ENCODE measurements around the gene CDC45.

CDC45 gene

DNA sequence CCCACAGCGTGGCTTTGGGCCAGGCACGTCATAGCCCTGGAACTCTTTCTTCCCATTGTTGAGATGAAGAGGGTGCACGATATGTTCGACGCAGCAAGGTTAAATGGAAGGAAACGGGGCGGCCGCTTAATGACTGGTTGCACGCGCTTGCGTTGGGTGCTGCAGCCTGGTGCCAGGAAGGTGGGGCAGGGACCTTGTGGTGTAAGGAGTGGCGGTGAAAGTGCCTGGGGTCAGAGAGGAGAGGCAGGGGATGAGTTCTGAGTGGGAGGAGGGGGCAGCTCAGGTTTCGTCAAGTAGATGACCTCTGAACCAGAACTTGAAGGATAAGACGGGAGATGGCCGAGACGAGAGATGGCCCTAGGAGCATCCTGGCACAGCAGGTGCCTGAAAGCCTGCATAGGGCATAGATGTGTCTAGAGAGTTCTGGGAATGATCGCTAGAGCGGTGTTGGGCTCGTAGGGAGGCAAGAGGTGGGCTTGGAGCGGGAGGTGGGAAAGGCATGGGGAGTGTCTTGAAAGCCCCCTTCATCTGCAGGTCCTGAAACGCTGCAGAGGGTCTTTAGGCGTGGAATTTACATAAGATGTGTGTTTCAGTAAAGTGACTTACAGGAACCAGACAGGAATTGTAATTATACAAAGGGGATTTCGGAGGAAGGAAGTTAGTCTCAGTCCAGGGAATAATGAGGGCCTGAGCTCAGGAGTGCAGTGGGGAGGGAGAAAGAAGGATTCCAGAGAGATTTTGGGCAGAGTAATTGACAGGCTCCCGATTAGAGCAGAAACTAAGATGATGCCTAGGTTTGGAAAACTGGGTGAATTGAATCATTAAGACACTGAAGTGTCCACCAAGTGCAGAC lies 87.7 kb downstream of the CDC45 start:
- DNase-seq, result no peak

DNA sequence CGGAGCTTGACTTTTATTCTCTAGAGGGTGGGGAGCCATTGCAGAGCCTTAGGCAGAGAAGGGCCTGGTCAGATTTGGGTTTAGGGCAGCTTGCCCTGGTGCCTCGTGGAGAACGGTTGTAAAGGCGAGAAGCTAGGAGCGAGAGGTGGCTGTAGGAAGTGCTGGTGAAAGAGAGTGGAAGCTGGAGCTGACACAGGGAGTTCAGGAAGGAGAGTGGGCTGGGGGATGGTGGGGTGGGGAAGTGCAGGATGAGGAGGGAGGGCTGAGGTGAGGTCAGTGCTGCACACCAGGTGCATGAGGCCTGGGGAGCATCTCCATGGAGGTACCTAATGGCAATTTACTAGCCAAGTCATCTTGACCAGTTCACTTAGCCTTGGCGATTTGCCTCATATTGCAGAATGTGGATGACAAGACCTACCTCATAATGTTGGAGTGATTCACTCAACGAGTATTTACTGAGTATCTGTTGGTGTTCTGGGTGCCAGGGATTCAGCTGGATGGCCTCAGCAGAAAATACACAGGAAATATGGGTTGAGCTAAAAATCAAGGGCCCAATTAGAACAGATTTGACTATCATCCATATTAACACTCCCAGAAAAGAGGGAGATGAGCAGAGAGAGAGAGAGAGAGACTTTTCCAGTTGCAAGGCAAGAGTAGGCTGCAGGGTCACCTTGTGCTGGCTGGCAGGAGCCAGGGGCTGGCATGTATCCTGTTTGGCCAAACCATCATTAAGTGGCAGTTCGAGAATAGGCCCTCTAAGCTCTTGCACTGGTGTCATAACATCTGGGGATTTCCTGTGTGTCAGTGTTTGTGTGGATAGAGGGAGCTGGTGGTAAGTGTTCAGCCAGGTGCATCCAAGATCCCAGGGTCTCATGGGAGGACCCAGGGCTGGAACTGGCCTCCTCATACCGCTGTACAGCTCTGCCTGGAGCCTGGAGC lies 88.9 kb downstream of the CDC45 start:
- no peak for DNase-seq

DNA sequence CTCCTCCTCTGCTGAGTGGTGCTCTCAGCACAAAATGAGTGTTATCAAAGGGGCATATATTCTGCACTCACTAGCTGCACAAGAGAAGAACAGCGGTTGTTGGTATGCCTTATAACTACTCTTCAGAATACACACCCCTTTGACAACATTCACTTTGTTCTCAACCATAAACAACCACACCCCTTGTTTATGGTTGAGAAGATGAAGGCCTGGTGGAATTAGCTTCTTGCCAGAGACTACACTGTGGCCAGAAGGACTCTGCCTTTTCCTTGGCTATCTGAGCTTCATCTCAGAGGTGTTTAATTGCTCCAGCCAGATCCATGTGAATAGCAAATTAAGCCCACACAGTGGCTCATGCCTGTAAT lies 89.5 kb downstream of the CDC45 start:
- DNase-seq, result no peak

DNA sequence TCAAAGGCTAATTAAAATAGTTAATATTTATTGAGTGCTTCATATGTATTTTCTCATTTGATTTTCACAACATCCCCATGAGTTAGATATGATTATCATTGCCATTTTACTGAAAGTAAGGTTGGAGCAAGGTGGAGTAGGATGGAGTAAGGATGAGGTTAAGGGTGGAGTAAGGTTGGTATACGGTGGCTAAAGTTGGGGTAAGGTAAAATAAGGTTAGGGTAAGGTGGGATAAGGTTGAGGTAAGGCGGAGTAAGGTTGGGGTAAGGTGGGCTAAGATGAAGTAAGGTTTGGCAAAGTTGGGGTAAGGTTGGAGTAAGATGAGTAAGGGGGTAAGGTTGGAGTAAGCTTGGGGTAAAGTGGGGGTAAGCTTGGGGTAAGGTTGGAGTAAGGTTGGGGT lies 90.3 kb downstream of the CDC45 start:
- no peak for DNase-seq

All from NCI-H1092 (cell line).